GM21367 (cell line): ENCODE results near the gene ZBTB3.
"Not testable (repeated sequence)": the region's sequence is repeated elsewhere in the genome, so short reads cannot be mapped to it uniquely, and the experiment has no call there.

Experiments
- ATAC-seq: cut with Tn5 transposase; IDR thresholded peaks from one replicate; pipeline ENCODE4 v1.9.1; 2021; ENCODE audit not compliant: unreplicated experiment

Gene ZBTB3

GRCh38 chr11:62753736-62754603 lies at the start of gene ZBTB3:
TSS of gene ZBTB3 (minus strand) at chr11:62754160. CDS start at chr11:62753664, 496 bp downstream.
- peak; percentile 95 for ATAC-seq

- ATAC-seq = no peak
These were observed 47.1 kb upstream of the ZBTB3 start for GRCh38 chr11:62801071-62801470.

GRCh38 chr11:62799486-62799885 lies 45.5 kb upstream of the ZBTB3 start:
- ATAC-seq = no peak

GRCh38 chr11:62796281-62796680 lies 42.3 kb upstream of the ZBTB3 start:
- ATAC-seq = no peak

- ATAC-seq = no peak
These were observed 40.3 kb upstream of the ZBTB3 start for GRCh38 chr11:62794201-62794775.

- no peak for ATAC-seq
These were observed 38.2 kb upstream of the ZBTB3 start for GRCh38 chr11:62792202-62792575.

- ATAC-seq = peak; percentile 59
These were observed 37.7 kb upstream of the ZBTB3 start, which contains the start of gene TMEM223 for GRCh38 chr11:62791501-62792201. TSS of gene TMEM223 (minus strand) at chr11:62792006. CDS start at chr11:62791994, 12 bp downstream.

- ATAC-seq = no peak
These were observed 35.6 kb upstream of the ZBTB3 start for GRCh38 chr11:62789576-62789975.

- no peak for ATAC-seq
These were observed 35.0 kb upstream of the ZBTB3 start for GRCh38 chr11:62788991-62789390.

- peak; percentile 61 for ATAC-seq
These were observed 33.2 kb upstream of the ZBTB3 start, which contains the start of gene TMEM179B for GRCh38 chr11:62787005-62787759. TSS of gene TMEM179B (plus strand) at chr11:62787402. CDS start at chr11:62787432, 30 bp downstream.

GRCh38 chr11:62786318-62787004 lies 32.5 kb upstream of the ZBTB3 start:
- ATAC-seq = peak; percentile 52

- no peak for ATAC-seq
These were observed 28.8 kb upstream of the ZBTB3 start for GRCh38 chr11:62782753-62783152.

GRCh38 chr11:62778441-62778840 lies 24.5 kb upstream of the ZBTB3 start:
- ATAC-seq = no peak

GRCh38 chr11:62777389-62777788 lies 23.4 kb upstream of the ZBTB3 start:
- no peak for ATAC-seq

- ATAC-seq = no peak
These were observed 21.7 kb upstream of the ZBTB3 start for GRCh38 chr11:62775646-62776045.

GRCh38 chr11:62774407-62774806 lies 20.4 kb upstream of the ZBTB3 start:
- ATAC-seq = no peak

GRCh38 chr11:62771144-62772021 lies 17.4 kb upstream of the ZBTB3 start, which contains the start of gene TAF6L:
TSS of gene TAF6L (plus strand) at chr11:62771396. CDS start at chr11:62775784, 4,388 bp downstream.
- peak; percentile 65 for ATAC-seq

GRCh38 chr11:62770778-62771143 lies 16.8 kb upstream of the ZBTB3 start:
- no peak for ATAC-seq

- not testable (repeated sequence) for ATAC-seq
These were observed 6.9 kb upstream of the ZBTB3 start for GRCh38 chr11:62760867-62761227.
